ENCODE measurements around the gene TMOD1. TPM values are rescaled to one million over a fixed set of nuclear protein-coding genes. Genes with fewer than 3 reads are reported as not detected.
A peak's percentile ranks its signal among the peaks of the same experiment; 100 is the strongest.
"Not testable (repeated sequence)": the region's sequence is repeated elsewhere in the genome, so short reads cannot be mapped to it uniquely, and the experiment has no call there.

TMOD1 gene
- total and polyA plus RNA-seq, 5 experiments from 2014 or later = 0.92 to 2.7 (median 1.2) TPM

DNA sequence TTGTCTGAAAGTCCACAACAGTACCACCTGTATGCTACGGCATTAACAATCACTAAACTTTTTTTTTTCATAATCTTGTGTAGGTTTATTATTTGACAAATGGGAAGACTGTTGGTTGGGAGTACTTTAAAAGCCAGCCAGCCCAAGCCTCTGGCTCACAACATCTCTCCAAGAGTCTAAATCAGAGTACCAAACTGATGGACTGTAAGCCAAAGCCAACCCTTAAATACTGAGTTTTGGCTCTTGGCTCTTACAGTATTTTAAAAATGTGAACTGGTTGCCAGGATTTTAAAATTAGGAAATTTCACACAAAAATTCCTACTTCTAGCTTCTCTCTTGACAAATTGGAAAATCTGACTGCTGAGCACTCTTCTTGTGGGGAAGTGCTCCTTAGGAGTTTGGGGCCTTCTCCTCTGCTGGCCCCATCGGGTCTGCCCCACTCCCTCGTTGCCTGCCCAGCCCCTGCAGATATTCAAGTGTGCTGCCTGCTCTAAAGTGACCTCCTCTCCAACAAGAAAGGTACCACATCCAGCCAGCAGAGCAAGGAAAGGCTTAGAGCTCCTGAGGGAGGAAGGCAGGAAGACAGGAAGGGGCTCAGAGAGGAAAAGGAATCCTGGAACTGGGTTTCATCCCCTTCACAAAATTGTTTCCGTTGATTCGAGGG, 21.8 kb upstream of the TMOD1 start:
- ATAC-seq = no peak
- POLR2A ChIA-PET = no interaction called here
- Mint-ChIP-seq H3K27me3 (no peaks in the 10 kb centered on the region), H3K27ac (no peak overlapping the region), H3K4me1 (no peaks in the 10 kb centered on the region), H3K9me3 (peaks cover 0 to 5% (median 0%) of the 10 kb centered on the region in 9 donors), H3K36me3 (peaks cover 24 to 71% (median 57%) of the 10 kb centered on the region in 3 donors), H3K4me3 (no peak overlapping the region)
- DNase-seq = no peak

DNA sequence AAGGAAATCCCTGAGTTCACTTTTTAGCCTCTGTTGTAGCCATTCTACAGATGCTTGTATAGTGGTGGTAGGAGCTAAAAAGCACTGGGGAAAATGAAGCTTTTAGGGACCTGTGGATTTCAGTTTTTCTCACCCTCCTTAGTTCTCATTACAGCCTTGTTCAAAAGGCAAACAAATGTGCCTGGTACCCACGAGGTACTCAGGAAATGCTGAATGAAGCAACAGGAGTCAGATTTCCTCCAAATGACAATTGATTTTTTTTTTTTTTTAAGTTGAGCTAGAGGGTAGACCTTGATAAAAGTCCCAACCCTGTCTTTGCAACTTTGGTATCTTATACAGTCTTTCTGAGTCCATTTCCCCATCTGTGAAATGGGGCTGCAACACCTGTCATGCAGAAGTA, 21.3 kb upstream of the TMOD1 start:
- DNase-seq = no peak
- Mint-ChIP-seq H3K27ac (no peak overlapping the region), H3K4me3 (no peak overlapping the region), H3K27me3 (no peaks in the 10 kb centered on the region), H3K36me3 (peaks cover 19 to 71% (median 57%) of the 10 kb centered on the region in 3 donors), H3K4me1 (no peaks in the 10 kb centered on the region), H3K9me3 (peaks cover 0 to 5% (median 0%) of the 10 kb centered on the region in 9 donors)
- ATAC-seq = no peak
- POLR2A ChIA-PET = no interaction called here

DNA sequence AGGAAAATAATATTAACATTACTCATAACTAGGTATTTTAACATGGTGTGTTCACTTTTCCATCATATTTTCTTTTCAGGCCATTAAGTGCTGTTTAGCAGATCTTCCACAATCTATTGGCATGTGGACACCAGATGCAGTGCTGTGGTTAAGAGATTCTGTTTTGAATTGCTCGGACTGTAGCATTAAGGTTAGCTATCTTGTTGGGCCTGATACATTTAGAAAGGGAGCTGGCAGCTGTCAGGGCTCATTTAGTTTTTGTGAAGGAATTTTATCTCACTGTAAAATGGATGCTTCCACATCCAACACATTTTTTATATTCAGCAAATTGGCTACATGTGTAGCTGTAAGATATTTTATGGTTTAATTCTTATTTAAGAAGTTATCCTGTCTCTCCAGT, 20.7 kb upstream of the TMOD1 start:
- ATAC-seq = no peak
- H3K27ac Mint-ChIP-seq = no peak overlapping the region
- POLR2A ChIA-PET = no interaction called here
- no peak overlapping the region for H3K4me3 Mint-ChIP-seq
- H3K9me3 Mint-ChIP-seq = peaks cover 0 to 5% (median 0%) of the 10 kb centered on the region in 9 donors
- H3K27me3 Mint-ChIP-seq = no peaks in the 10 kb centered on the region
- no peaks in the 10 kb centered on the region for H3K4me1 Mint-ChIP-seq
- peaks cover 19 to 74% (median 57%) of the 10 kb centered on the region in 3 donors for H3K36me3 Mint-ChIP-seq
- DNase-seq = no peak

DNA sequence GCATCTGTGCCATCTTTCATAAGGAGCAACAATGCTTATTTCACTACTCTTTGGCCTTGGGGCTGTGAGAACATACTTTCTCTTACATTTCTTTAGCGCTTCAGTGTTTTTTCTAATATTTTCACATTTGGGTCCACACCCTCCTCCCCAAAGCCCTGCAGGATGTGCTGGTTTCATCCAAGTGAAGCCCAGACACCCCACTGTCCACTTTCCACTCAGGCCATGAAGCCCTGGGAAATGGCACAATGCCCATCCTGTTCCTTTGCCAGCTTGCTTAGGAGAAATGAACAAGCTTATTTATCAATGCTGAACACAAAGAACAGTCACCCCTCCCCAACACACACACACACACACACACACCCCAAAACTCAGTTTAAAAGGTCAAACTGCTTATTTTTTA, 17.3 kb upstream of the TMOD1 start:
- DNase-seq (no peak), ATAC-seq (no peak)
- Mint-ChIP-seq H3K4me1 (no peaks in the 10 kb centered on the region), H3K27ac (no peak overlapping the region), H3K36me3 (peaks cover 43 to 87% (median 73%) of the 10 kb centered on the region in 3 donors), H3K27me3 (no peaks in the 10 kb centered on the region), H3K9me3 (peaks cover 0 to 14% (median 10%) of the 10 kb centered on the region in 9 donors), H3K4me3 (no peak overlapping the region)
- POLR2A ChIA-PET = no interaction called here

DNA sequence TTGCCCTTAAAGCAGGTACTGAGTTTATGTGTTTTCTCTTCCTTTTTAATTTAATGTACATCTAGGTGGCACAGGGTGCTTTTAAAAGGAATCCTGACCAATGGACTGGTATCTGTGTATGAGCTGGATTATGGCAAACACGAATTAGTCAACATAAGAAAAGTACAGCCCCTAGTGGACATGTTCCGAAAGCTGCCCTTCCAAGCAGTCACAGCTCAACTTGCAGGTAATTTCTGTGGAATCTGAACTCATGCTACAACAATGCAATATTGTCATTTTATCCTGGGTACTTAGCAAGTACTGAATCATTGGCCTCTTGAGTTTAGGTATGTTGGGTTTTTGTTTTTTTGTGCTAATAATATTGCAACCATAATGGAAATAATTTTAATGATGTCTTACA, 14.4 kb upstream of the TMOD1 start:
- Mint-ChIP-seq H3K27ac (no peak overlapping the region), H3K9me3 (peaks cover 0 to 18% (median 5%) of the 10 kb centered on the region in 9 donors), H3K27me3 (no peaks in the 10 kb centered on the region), H3K36me3 (peaks cover 43 to 83% (median 65%) of the 10 kb centered on the region in 3 donors), H3K4me3 (no peak overlapping the region), H3K4me1 (no peaks in the 10 kb centered on the region)
- ATAC-seq = no peak
- POLR2A ChIA-PET = no interaction called here
- DNase-seq = no peak

DNA sequence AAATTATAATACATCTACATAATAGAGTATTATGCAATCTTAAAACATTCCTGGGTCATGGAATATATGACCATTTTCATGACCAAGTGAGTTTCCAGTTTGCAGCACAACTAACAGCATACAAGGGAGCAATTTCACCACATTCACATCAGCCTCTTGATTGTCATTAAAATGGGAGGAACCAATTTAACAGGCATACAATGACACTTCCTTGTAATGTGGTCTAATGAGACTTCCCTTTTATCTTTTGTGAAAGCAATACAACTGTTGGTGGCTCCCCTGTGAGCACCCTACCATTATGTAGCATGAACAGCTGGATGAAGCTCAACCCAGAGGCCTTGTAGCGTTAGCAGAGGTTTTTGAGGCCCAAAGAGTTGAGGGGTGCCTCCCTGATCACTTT, 13.6 kb upstream of the TMOD1 start:
- DNase-seq = no peak
- peaks cover 42 to 83% (median 65%) of the 10 kb centered on the region in 3 donors for H3K36me3 Mint-ChIP-seq

DNA sequence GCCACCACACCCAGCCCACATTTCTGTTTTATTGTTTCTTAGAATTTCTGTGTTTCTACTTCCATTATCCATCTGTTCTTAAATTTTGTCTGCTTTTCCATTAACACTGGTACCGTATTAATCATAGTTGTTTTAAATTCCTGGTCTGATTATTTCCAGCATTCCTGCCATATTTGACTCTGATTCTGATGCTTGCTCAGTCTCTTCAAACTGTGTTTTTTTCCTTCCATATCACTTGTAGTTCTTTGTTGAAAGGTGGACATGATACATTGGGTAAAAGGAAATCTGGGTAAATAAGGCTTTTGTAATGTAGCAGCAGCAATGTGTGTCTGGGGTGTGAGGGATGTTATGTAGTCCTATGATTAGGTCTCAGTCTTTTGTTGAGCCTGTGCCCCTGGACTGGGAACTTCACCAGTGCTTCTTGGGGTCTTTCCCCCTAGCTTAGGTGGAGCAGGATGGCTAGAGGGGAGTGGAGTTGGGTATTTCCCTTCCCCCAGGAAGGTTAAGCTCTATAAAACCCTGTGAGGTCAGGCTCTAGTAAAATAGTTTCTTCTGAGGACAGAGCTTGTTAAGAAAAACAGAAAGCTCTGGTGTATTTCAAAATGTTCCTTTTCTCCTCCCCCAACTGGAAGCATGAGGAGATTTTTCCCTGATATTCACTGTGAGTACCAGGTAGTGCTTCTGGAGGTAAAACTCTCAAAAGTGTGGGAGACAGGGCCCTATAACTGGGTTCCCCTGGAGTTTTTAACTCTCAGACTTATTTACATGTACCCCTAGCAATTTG, 10.1 kb upstream of the TMOD1 start:
- H3K4me3 Mint-ChIP-seq = no peak overlapping the region
- POLR2A ChIA-PET = no interaction called here
- H3K27me3 Mint-ChIP-seq = no peaks in the 10 kb centered on the region
- ATAC-seq (no peak), DNase-seq (no peak)
- H3K4me1 Mint-ChIP-seq = no peaks in the 10 kb centered on the region
- peak overlapping the region in 1 of 10 donors; percentile 23 for H3K27ac Mint-ChIP-seq
- H3K9me3 Mint-ChIP-seq = peaks cover 0 to 18% (median 5%) of the 10 kb centered on the region in 9 donors
- H3K36me3 Mint-ChIP-seq = peaks cover 46 to 76% (median 66%) of the 10 kb centered on the region in 3 donors

More for the DNA sequence above, 13.6 kb upstream of the TMOD1 start:
- POLR2A ChIA-PET = no interaction called here
- Mint-ChIP-seq H3K9me3 (peaks cover 0 to 18% (median 5%) of the 10 kb centered on the region in 9 donors), H3K27me3 (no peaks in the 10 kb centered on the region), H3K4me1 (no peaks in the 10 kb centered on the region), H3K27ac (no peak overlapping the region), H3K4me3 (no peak overlapping the region)
- no peak for ATAC-seq

DNA sequence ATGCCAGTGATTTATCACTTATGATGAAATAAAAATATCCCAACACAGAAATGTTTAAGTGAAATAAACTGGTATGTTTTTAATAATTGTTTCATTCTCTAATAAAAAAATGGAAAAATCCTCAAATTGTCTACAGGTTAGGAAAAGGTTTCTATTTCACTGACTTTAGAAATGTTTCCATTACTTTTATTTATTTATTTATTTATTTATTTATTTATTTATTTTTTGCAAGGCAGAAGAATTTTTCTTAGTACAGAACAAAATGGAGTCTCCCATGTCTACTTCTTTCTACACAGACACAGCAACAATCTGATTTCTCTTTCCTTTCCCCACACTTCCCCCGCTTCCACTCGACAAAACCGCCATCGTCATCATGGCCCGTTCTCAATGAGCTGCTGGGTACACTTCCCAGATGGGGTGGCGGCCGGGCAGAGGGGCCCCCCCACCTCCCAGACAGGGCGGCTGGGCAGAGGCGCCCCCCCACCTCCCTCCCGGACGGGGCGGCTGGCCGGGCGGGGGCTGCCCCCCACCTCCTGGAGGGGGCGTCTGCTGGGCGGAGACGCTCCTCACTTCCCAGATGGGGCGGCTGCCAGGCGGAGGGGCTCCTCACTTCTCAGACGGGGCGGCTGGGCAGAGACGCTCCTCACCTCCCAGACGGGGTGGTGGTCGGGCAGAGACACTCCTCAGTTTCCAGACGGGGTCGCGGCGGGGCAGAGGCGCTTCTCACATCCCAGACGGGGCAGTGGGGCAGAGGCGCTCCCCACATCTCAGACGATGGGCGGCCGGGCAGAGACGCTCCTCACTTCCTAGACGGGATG, 3.7 kb upstream of the TMOD1 start:
- H3K36me3 Mint-ChIP-seq = peaks cover 19 to 34% (median 22%) of the 10 kb centered on the region in 3 donors
- H3K9me3 Mint-ChIP-seq, H3K27ac Mint-ChIP-seq, H3K4me3 Mint-ChIP-seq, DNase-seq, POLR2A ChIA-PET, ATAC-seq: not testable (repeated sequence)
- peaks cover 14 to 25% (median 17%) of the 10 kb centered on the region in 5 donors for H3K27me3 Mint-ChIP-seq
- peaks cover 3 to 12% (median 6%) of the 10 kb centered on the region in 4 donors for H3K4me1 Mint-ChIP-seq

DNA sequence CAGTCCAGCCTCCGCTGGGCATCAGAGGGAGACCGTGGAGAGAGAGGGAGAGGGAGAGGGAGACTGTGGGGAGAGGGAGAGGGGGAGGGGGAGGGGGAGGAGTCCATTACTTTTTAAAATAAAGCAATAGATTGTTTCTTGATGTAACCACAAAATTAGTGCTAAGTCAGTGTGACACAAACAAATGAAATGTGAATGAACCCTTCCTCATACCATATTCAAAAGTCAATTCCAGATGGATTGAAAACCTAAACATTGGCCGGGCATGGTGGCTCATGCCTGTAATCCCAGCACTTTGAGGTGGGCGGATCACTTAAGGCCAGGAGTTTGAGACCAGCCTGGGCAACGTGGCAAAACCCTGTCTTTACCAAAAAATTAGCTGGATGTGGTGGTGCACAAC, 2.6 kb upstream of the TMOD1 start:
- H3K9me3 Mint-ChIP-seq, DNase-seq, ATAC-seq, H3K27ac Mint-ChIP-seq, H3K4me3 Mint-ChIP-seq: not testable (repeated sequence)
- POLR2A ChIA-PET = interaction anchor here (0.7 kb wide), 1 partner anchor 10 kb away, joined by 4 read pairs; no protein-coding TSS in a partner anchor
- peaks cover 19 to 30% (median 20%) of the 10 kb centered on the region in 3 donors for H3K36me3 Mint-ChIP-seq
- H3K27me3 Mint-ChIP-seq = peaks cover 17 to 36% (median 28%) of the 10 kb centered on the region in 5 donors
- peaks cover 9 to 18% (median 13%) of the 10 kb centered on the region in 4 donors for H3K4me1 Mint-ChIP-seq

DNA sequence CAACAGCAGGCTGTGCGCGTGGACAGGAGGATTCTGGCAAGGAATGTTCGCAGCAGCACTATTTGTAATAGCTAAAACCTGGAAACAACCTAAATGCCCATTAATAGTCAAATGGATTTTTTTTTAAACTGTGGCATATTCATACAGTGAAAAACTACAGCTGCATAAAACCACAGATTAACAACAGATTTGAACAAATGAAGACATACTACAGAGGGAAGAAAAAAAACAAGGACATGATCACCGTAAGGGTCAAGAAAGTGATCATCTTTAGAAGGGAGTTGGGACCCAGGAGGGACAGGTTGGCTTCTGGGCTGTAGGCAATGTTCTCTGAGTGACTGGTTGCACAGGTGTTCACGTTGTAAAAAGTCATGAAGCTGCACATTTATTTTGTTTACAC, 1.2 kb upstream of the TMOD1 start:
- ATAC-seq = no peak
- peaks cover 17 to 49% (median 38%) of the 10 kb centered on the region in 5 donors for H3K27me3 Mint-ChIP-seq
- H3K4me1 Mint-ChIP-seq = peaks cover 9 to 18% (median 13%) of the 10 kb centered on the region in 4 donors
- H3K36me3 Mint-ChIP-seq = peaks cover 19 to 25% (median 20%) of the 10 kb centered on the region in 3 donors
- peaks cover 0 to 9% (median 3%) of the 10 kb centered on the region in 9 donors for H3K9me3 Mint-ChIP-seq
- peak overlapping the region; percentile 1 to 82 (median 44) for H3K4me3 Mint-ChIP-seq
- H3K27ac Mint-ChIP-seq = peak overlapping the region in 1 of 10 donors; percentile 10
- DNase-seq = no peak
- POLR2A ChIA-PET = interaction anchor here (0.7 kb wide), 1 partner anchor 7 kb away, joined by 6 read pairs; no protein-coding TSS in a partner anchor

DNA sequence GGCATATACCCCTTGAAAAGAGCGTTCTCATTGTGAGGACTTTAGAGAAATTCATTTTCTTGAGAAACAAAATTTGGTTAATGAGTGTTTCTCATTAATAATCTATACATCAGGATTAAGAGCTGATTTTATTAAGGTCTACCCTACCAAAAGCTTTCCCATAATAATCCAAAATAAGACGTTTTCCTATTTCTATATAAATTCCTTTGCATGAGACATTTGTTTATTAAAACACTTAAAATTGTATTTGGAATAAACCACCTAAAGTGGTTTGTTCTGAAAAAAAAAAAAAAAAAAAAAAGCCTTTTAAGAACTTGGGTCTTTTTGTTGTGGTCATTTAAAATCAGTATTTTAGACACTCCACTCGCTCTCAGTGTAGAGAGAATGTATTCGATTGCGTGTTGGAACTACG, 695 bp upstream of the TMOD1 start:
- peak overlapping the region in 1 of 10 donors; percentile 54 for H3K27ac Mint-ChIP-seq
- peak overlapping the region; percentile 49 to 88 (median 76) for H3K4me3 Mint-ChIP-seq
- POLR2A ChIA-PET = interaction anchor here (0.7 kb wide), 2 partner anchors 8 to 96 kb away, joined by 5 to 6 read pairs; no protein-coding TSS in a partner anchor
- no peak for ATAC-seq
- DNase-seq = no peak
- H3K27me3 Mint-ChIP-seq = peaks cover 17 to 49% (median 38%) of the 10 kb centered on the region in 5 donors
- H3K4me1 Mint-ChIP-seq = peaks cover 9 to 18% (median 13%) of the 10 kb centered on the region in 4 donors
- peaks cover 0 to 9% (median 3%) of the 10 kb centered on the region in 9 donors for H3K9me3 Mint-ChIP-seq
- H3K36me3 Mint-ChIP-seq = peaks cover 15 to 20% (median 16%) of the 10 kb centered on the region in 3 donors

DNA sequence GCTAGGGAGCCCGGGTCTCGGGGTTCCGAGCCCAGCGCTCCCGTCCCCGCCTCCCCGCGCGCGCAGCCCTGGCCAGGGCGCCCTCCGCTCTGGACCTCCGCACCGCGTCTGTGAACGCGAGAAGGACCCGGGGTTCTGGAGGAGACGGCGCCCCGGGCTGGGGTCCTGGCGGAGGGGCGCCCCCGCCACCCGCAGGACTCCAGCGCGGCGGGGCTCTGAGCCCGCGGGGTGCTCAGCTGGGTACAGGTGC, 431 bp downstream of the TMOD1 start:
- no peak for DNase-seq
- Mint-ChIP-seq H3K4me3 (peak overlapping the region in 4 of 10 donors; percentile 57 to 75 (median 72)), H3K4me1 (peaks cover 9 to 18% (median 13%) of the 10 kb centered on the region in 4 donors), H3K27me3 (peaks cover 17 to 49% (median 38%) of the 10 kb centered on the region in 5 donors), H3K9me3 (peaks cover 0 to 6% (median 3%) of the 10 kb centered on the region in 9 donors), H3K27ac (no peak overlapping the region), H3K36me3 (peaks cover 4 to 9% (median 5%) of the 10 kb centered on the region in 3 donors)
- POLR2A ChIA-PET = no interaction called here
- peak; percentile 33 for ATAC-seq

Measured in naive thymus-derived CD8-positive, alpha-beta T cell (primary cell).